NCI-H1694 (cell line): Measurements from ENCODE around the gene FETUB.

Experiments
- DNase-seq: peaks from one replicate; lab custom pipeline; 2025; lab: John Stamatoyannopoulos, UW

Gene FETUB, protein sequence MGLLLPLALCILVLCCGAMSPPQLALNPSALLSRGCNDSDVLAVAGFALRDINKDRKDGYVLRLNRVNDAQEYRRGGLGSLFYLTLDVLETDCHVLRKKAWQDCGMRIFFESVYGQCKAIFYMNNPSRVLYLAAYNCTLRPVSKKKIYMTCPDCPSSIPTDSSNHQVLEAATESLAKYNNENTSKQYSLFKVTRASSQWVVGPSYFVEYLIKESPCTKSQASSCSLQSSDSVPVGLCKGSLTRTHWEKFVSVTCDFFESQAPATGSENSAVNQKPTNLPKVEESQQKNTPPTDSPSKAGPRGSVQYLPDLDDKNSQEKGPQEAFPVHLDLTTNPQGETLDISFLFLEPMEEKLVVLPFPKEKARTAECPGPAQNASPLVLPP

GRCh38 chr3:186639778-186640472 lies at the start of gene FETUB:
TSS of gene FETUB (plus strand) at chr3:186640399. CDS start at chr3:186640461, 62 bp downstream.
- DNase-seq: no peak

- DNase-seq: no peak
These were observed 49.5 kb upstream of the FETUB start for GRCh38 chr3:186590580-186591295.

GRCh38 chr3:186592682-186593081 lies 47.5 kb upstream of the FETUB start:
- no peak for DNase-seq

DNA sequence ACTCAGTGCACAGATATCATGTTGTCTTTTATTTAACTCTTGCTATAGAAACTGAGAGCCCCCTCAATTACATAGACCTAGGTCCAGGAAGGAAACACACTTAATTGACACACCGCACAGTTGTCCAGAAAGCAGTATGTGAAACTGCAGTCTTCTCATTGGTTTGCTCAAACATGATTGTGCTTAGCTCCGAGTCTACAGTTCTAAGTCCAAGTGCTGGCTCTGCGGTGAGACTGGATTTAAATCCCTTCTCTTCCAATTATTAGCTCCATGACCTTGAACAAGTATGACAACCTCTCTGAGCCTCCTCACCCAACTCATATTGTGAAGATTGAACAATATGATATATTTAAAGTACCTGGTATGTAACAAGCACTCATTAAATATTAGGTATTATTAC lies 46.3 kb upstream of the FETUB start:
- no peak for DNase-seq

DNA sequence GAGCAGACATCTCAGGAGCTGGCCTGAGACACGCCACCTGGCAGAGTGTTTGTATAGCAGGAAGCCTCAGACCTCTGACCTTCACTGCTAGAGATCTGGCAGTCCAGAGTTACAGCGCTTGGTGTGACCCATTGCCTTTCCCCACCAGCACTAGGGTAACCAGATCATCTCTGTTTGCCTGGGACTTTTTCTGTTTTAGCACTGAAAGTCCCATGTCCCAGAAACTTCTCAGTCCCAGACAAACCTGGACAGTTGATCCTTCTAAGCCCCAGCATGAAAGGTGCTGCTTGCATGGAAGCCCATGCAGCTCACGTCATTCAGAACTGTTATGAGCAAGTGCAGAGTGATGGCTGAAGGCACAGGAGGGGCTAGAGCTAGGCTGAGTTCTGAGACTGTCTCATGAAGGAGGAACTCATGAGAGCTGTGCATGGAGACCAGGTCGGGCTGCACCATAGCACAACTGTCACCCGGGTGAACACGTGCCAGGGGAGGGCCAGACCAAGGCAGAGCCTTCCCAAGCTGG lies 45.5 kb upstream of the FETUB start:
- no peak for DNase-seq

- DNase-seq: no peak
These were observed 43.5 kb upstream of the FETUB start for GRCh38 chr3:186596568-186597287.

DNA sequence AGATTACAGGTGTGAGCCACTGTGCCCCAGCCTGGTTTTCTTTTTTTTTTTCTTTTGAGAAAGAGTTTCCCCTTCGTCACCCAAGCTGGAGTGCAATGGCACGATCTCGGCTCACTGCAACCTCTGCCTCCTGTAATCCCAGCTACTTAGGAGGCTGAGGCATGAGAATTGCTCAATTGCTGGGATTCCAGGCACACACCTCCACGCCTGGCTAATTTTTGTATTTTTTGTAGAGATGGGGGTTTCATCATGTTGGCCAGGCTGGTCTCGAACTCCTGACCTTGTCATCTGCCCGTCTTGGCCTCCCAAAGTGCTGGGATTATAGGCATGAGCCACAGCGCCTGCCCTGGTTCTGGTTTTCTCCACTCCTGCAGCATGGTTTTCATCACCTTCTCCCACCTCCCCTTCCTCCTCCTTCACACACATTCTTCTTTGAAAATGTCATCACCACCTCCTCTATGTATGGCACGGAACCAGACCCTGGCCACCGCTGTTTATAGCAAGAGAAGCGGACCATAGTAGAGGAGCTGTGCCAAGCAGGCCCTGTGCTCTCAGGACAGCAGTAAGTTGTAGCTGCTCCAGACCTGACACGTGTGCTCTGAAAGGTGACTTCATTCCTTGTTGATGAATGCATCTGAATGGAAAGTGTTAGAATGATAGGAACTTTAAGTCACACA lies 42.0 kb upstream of the FETUB start:
- no peak for DNase-seq

- DNase-seq: no peak
These were observed 41.4 kb upstream of the FETUB start for GRCh38 chr3:186598794-186599141.

- DNase-seq: no peak
These were observed 40.9 kb upstream of the FETUB start for GRCh38 chr3:186599142-186599784.

DNA sequence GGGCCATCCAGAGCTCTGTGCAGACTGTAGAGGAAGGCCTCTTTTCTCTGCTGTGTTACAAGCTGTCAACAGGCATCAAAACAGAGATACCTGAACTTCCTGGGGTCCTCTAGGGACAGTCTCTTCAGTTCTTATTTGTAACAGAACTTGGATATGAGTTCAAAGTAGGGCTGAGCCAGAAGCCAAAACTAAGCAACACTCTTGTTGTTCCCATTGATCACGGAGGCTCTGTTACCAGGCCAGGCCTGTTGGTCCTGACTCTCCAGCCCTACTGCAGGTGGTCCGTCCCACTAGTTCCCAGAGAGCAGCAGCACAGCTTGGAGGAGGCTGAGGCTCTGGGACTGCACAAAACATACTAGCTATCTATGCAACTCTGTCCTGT lies 40.4 kb upstream of the FETUB start:
- DNase-seq: no peak

- no peak for DNase-seq
These were observed 39.3 kb upstream of the FETUB start for GRCh38 chr3:186600896-186601295.

- DNase-seq: no peak
These were observed 37.0 kb upstream of the FETUB start for GRCh38 chr3:186603159-186603558.

- DNase-seq: no peak
These were observed 35.1 kb upstream of the FETUB start for GRCh38 chr3:186605078-186605477.

- DNase-seq: no peak
These were observed 34.3 kb upstream of the FETUB start for GRCh38 chr3:186605561-186606545.

GRCh38 chr3:186608624-186609215 lies 31.5 kb upstream of the FETUB start:
- no peak for DNase-seq

DNA sequence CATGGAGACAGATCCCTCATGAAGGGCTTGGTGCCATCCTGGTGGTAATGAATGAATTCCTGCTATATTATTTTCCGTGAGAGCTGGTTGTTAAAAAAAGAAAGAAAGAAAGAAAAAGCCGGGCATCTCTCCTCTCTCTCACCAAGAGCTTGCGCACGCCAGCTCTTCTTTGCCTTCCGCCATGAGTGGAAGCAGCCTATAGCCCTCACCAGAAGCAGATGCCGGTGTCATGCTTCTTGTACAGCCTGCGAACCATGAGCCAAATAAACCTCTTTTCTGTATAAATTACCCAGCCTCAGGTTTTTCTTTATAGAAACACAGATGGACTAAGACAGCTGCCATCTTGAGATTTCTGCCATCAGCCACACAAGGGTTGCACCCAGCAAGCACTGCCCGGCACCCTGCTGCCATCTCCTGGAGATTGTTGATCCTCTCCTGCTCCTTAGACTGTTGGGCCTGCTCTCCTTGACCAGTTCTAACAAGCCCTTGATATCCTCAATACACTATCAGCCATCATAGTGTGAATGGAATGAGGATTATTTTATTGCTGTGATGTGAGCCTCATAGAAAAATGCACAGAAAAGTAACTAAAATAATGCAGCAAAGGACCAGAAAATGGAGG lies 30.8 kb upstream of the FETUB start:
- no peak for DNase-seq

DNA sequence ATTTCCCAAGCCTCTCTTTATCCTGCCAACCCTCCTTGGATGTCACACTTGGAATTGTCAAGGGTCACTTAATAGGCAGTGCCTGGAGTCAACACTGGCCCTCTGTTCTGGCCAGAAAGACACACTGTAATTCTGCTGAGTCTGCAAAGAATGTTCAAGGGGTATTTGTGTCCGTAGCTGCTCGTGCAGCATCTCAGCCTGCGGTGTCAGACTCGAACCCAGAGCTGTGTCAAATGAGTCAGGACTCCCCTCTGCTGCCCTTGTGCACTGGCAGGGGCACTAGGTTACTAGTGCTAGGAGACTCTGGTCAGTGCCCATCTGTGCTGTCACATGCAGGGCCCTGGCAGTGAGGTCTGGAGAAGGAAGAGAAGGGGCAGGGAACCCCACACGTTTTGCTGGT lies 28.1 kb upstream of the FETUB start:
- no peak for DNase-seq

- DNase-seq: no peak
These were observed 27.2 kb upstream of the FETUB start, which contains the start of gene AHSG for GRCh38 chr3:186612721-186613636. TSS of gene AHSG (plus strand) at chr3:186613060. CDS start at chr3:186613142, 82 bp downstream.
